Brain microvascular endothelial cell (primary cell): Measurements from ENCODE around the gene TRAPPC12.

ENCODE experiments used
- DNase-seq: peaks from one replicate; pipeline ENCODE4 v3.0.0-alpha.2; 2020
- H3K27ac ChIP-seq: fragments of 250-450 bp; sonication (Bioruptor Pico); 2 replicates; pipeline ENCODE4 v1.5.1; 2020; ENCODE audit warnings: mild to moderate bottlenecking, moderate library complexity
- H3K27me3 ChIP-seq: fragments of 250-450 bp; sonication (Bioruptor Pico); replicated peaks from 2 replicates; pipeline ENCODE4 v1.5.1; 2020; ENCODE audit warnings: mild to moderate bottlenecking
- H3K36me3 ChIP-seq: fragments of 250-450 bp; sonication (Bioruptor Pico); replicated peaks from 2 replicates; pipeline ENCODE4 v1.5.1; 2020; ENCODE audit warnings: mild to moderate bottlenecking
- H3K4me3 ChIP-seq: 2 replicates; pipeline ENCODE4 v1.5.1; 2011; ENCODE audit warnings: low read depth, mild to moderate bottlenecking, control low read depth, low read length, moderate library complexity
- CTCF ChIP-seq: IDR thresholded peaks from 2 replicates; pipeline ENCODE4 v1.5.1; 2011; ENCODE audit warnings: low read depth, mild to moderate bottlenecking, moderate library complexity, low read length, control low read depth, inconsistent platforms; ENCODE audit errors: missing control alignments
- in situ Hi-C: cut with HindIII; loops from 2 replicates; pipeline ENCODE4 v1.10.0; 2017; ENCODE audit warnings: low sequenced_read_pairs, low pct_ligation_motif_present

The TRAPPC12 gene

GRCh38 chr2:3458396-3459184 is 79.1 kb downstream of the TRAPPC12 start:
- Histone ChIP-seq H3K4me3 (no peak overlapping the region), H3K27ac (no peak overlapping the region), H3K36me3 (peaks cover 18% of the 10 kb centered on the region), H3K27me3 (no peaks in the 10 kb centered on the region)
- in situ Hi-C loops, result no loop called here
- DNase-seq, result no peak
- no peak for TF ChIP-seq CTCF

- DNase-seq, result no peak
- peaks cover 18% of the 10 kb centered on the region for H3K36me3 ChIP-seq
Measured at GRCh38 chr2:3459185-3460015, 79.9 kb downstream of the TRAPPC12 start.

GRCh38 chr2:3460156-3460555 is 80.7 kb downstream of the TRAPPC12 start:
- H3K36me3 ChIP-seq, result peaks cover 18% of the 10 kb centered on the region
- H3K27me3 ChIP-seq, result no peaks in the 10 kb centered on the region
- no peak overlapping the region for H3K27ac ChIP-seq
- TF ChIP-seq CTCF, result no peak
- no peak for DNase-seq
- in situ Hi-C loops, result no loop called here
- H3K4me3 ChIP-seq, result no peak overlapping the region

More at GRCh38 chr2:3459185-3460015, 79.9 kb downstream of the TRAPPC12 start:
- no peak for TF ChIP-seq CTCF
- in situ Hi-C loops, result no loop called here
- no peak overlapping the region for H3K27ac ChIP-seq
- no peak overlapping the region for H3K4me3 ChIP-seq
- no peaks in the 10 kb centered on the region for H3K27me3 ChIP-seq

- H3K27ac ChIP-seq, result no peak overlapping the region
- H3K36me3 ChIP-seq, result peaks cover 18% of the 10 kb centered on the region
- no peak for TF ChIP-seq CTCF
- no peak for DNase-seq
- no peaks in the 10 kb centered on the region for H3K27me3 ChIP-seq
- H3K4me3 ChIP-seq, result no peak overlapping the region
- in situ Hi-C loops, result no loop called here
Measured at GRCh38 chr2:3460831-3461800, 81.6 kb downstream of the TRAPPC12 start.

- H3K27me3 ChIP-seq, result no peaks in the 10 kb centered on the region
- H3K27ac ChIP-seq, result no peak overlapping the region
- peak; percentile 77 for TF ChIP-seq CTCF
- no peak overlapping the region for H3K4me3 ChIP-seq
- in situ Hi-C loops, result no loop called here
- no peak for DNase-seq
- H3K36me3 ChIP-seq, result peaks cover 12% of the 10 kb centered on the region
Measured at GRCh38 chr2:3461801-3462492, 82.5 kb downstream of the TRAPPC12 start.
